ENCODE data around the gene EMP3. TPM values are rescaled to one million over a fixed set of nuclear protein-coding genes. Genes with fewer than 3 reads are reported as not detected.

Gene EMP3
- total and polyA plus RNA-seq, 3 donors from 2014 or later: 28.6 to 88.3 (median 31.3) TPM

DNA sequence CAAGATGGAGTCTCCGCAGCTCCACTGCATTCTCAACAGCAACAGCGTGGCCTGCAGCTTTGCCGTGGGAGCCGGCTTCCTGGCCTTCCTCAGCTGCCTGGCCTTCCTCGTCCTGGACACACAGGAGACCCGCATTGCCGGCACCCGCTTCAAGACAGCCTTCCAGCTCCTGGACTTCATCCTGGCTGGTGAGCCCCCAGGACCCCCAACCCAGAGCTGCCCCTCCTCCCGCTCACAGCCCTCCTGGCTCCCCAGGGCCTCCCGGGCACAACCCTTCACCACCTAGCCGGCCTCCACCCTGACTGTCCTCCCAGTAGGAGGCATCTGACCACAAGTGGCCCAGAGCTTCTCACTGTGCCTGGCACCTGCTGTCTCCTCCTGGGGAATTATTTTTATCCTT lies 48.2 kb downstream of the EMP3 start:
- no peak for DNase-seq
- Histone ChIP-seq H3K27me3 (no peaks in the 10 kb centered on the region), H3K4me1 (peaks cover 6% of the 10 kb centered on the region), H3K9me3 (no peaks in the 10 kb centered on the region), H3K4me3 (no peak overlapping the region), H3K36me3 (ENCODE audit: low read depth, missing control alignments) (no peaks in the 10 kb centered on the region), H3K27ac (no peak overlapping the region)
- TF ChIP-seq POLR2A (IDR thresholded peaks at IDR 0.05): no peak
- TF ChIP-seq, protein P1, sequence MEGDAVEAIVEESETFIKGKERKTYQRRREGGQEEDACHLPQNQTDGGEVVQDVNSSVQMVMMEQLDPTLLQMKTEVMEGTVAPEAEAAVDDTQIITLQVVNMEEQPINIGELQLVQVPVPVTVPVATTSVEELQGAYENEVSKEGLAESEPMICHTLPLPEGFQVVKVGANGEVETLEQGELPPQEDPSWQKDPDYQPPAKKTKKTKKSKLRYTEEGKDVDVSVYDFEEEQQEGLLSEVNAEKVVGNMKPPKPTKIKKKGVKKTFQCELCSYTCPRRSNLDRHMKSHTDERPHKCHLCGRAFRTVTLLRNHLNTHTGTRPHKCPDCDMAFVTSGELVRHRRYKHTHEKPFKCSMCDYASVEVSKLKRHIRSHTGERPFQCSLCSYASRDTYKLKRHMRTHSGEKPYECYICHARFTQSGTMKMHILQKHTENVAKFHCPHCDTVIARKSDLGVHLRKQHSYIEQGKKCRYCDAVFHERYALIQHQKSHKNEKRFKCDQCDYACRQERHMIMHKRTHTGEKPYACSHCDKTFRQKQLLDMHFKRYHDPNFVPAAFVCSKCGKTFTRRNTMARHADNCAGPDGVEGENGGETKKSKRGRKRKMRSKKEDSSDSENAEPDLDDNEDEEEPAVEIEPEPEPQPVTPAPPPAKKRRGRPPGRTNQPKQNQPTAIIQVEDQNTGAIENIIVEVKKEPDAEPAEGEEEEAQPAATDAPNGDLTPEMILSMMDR (IDR thresholded peaks at IDR 0.05): no peak
- intact Hi-C loops (cut with DNase I; ENCODE audit: low total_unique reads): no loop called here
- WGBS, 2 donors: 87 to 89% methylated on average over 11 of the region's 11 CpGs

DNA sequence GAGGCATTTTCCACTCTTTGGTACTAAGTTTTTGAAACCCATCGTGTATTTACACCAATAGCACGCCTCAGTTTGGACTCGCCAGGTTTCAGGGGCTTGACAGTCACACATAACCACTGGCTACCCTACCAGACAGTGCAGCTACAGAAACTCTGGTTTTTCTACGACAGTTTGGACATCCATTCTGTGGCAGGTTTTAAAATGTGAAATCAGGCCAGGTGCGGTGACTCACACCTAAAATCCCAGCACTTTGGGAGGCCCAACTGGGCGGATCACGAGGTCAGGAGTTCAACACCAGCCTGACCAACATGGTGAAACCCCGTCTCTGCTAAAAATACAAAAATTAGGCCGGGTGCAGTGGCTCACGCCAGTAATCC lies 52.8 kb downstream of the EMP3 start:
- H3K4me1 ChIP-seq: no peaks in the 10 kb centered on the region
- DNase-seq: no peak
- H3K36me3 ChIP-seq (ENCODE audit: low read depth, missing control alignments): no peaks in the 10 kb centered on the region
- intact Hi-C loops (cut with DNase I; ENCODE audit: low total_unique reads): no loop called here
- no peak overlapping the region for H3K4me3 ChIP-seq
- H3K27ac ChIP-seq: no peak overlapping the region
- 89 to 92% methylated on average over 9 to 10 of the region's 10 CpGs for WGBS, 2 donors
- no peaks in the 10 kb centered on the region for H3K27me3 ChIP-seq
- no peaks in the 10 kb centered on the region for H3K9me3 ChIP-seq
- TF ChIP-seq, protein P1 (IDR thresholded peaks at IDR 0.05): no peak
- no peak for TF ChIP-seq POLR2A (IDR thresholded peaks at IDR 0.05)

DNA sequence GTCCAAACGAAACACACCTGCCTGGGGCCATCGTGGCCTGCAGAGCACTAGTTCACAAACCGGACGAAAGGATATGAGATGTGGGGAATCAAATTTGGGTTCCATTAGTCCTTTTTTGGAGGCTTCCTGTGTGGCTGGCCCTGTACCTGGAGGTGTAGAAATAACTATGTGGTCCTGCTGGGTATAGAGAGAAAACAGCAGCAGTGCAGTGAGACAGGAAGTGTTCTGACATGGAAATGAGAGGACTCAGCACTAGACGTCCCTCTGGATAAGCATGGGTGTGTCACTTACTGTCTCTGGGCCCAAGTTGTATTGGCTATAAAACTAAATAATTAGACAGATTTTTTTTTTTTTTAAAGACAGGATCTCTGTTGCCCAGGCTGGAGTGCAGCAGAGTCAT lies 53.7 kb downstream of the EMP3 start:
- intact Hi-C loops (cut with DNase I; ENCODE audit: low total_unique reads): no loop called here
- DNase-seq: no peak
- 74 to 86% methylated on average over 5 of the region's 5 CpGs for WGBS, 2 donors
- Histone ChIP-seq H3K4me1 (no peaks in the 10 kb centered on the region), H3K36me3 (ENCODE audit: low read depth, missing control alignments) (no peaks in the 10 kb centered on the region), H3K9me3 (no peaks in the 10 kb centered on the region), H3K27me3 (no peaks in the 10 kb centered on the region), H3K27ac (no peak overlapping the region), H3K4me3 (no peak overlapping the region)
- TF ChIP-seq POLR2A (IDR thresholded peaks at IDR 0.05): no peak
- TF ChIP-seq, protein P1 (IDR thresholded peaks at IDR 0.05): no peak

Other genes starting within 250 kb of the EMP3 start
- 10 to 100 TPM; 28.0 to 34.5 TPM for gene PLA2G4C, start 214.7 kb upstream of the EMP3 start, total RNA-seq
- 9.6 TPM for gene PLA2G4C, start 214.7 kb upstream of the EMP3 start, polyA plus RNA-seq (ENCODE audit: insufficient read depth, low read depth, low replicate concordance)
- gene LIG1, start 155.2 kb upstream of the EMP3 start, total RNA-seq: 10 to 100 TPM; 69.7 to 73.3 TPM
- gene LIG1, start 155.2 kb upstream of the EMP3 start, polyA plus RNA-seq (ENCODE audit: insufficient read depth, low read depth, low replicate concordance): 51.9 TPM
- gene ZSWIM9, start 154.9 kb upstream of the EMP3 start, total RNA-seq: 1 to 10 TPM; 5.8 to 7.2 TPM
- 5.1 TPM for gene ZSWIM9, start 154.9 kb upstream of the EMP3 start, polyA plus RNA-seq (ENCODE audit: insufficient read depth, low read depth, low replicate concordance)
- gene CARD8, start 69.6 kb upstream of the EMP3 start, total RNA-seq: 10 to 100 TPM; 45.4 to 68.4 TPM
- gene CARD8, start 69.6 kb upstream of the EMP3 start, polyA plus RNA-seq (ENCODE audit: insufficient read depth, low read depth, low replicate concordance): 53.9 TPM
- gene ZNF114, start 55.5 kb upstream of the EMP3 start, total RNA-seq: 1 to 10 TPM; 2.4 to 3.9 TPM
- gene ZNF114, start 55.5 kb upstream of the EMP3 start, polyA plus RNA-seq (ENCODE audit: insufficient read depth, low read depth, low replicate concordance): 0.22 TPM
- gene TMEM143, start 38.4 kb downstream of the EMP3 start, total RNA-seq: 10 to 100 TPM; 14.1 to 22.9 TPM
- 5.0 TPM for gene TMEM143, start 38.4 kb downstream of the EMP3 start, polyA plus RNA-seq (ENCODE audit: insufficient read depth, low read depth, low replicate concordance)
- gene SYNGR4, start 38.8 kb downstream of the EMP3 start, total RNA-seq: 10 to 100 TPM; 21.8 to 26.1 TPM
- gene SYNGR4, start 38.8 kb downstream of the EMP3 start, polyA plus RNA-seq (ENCODE audit: insufficient read depth, low read depth, low replicate concordance): 112 TPM
- gene KDELR1, start 66.0 kb downstream of the EMP3 start, total RNA-seq: 100 to 1,000 TPM; 149 to 155 TPM
- gene KDELR1, start 66.0 kb downstream of the EMP3 start, polyA plus RNA-seq (ENCODE audit: insufficient read depth, low read depth, low replicate concordance): 187 TPM
- 1 to 10 TPM; 2.4 to 2.7 TPM for gene GRIN2D, start 68.1 kb downstream of the EMP3 start, total RNA-seq
- gene GRIN2D, start 68.1 kb downstream of the EMP3 start, polyA plus RNA-seq (ENCODE audit: insufficient read depth, low read depth, low replicate concordance): 1.4 TPM
- 10 to 100 TPM; 32.8 to 35.2 TPM for gene GRWD1, start 120.4 kb downstream of the EMP3 start, total RNA-seq
- gene GRWD1, start 120.4 kb downstream of the EMP3 start, polyA plus RNA-seq (ENCODE audit: insufficient read depth, low read depth, low replicate concordance): 17.8 TPM
- gene KCNJ14, start 130.0 kb downstream of the EMP3 start, total RNA-seq: 1 to 10 TPM; 1.6 to 2.2 TPM
- gene KCNJ14, start 130.0 kb downstream of the EMP3 start, polyA plus RNA-seq (ENCODE audit: insufficient read depth, low read depth, low replicate concordance): 0.66 TPM
- gene CYTH2, start 143.8 kb downstream of the EMP3 start, total RNA-seq: 100 to 1,000 TPM in 1 of 2 donors, 10 to 100 TPM in 1; 92.7 to 123 TPM
- gene CYTH2, start 143.8 kb downstream of the EMP3 start, polyA plus RNA-seq (ENCODE audit: insufficient read depth, low read depth, low replicate concordance): 132 TPM
- gene LMTK3, start 186.3 kb downstream of the EMP3 start, total RNA-seq: 1 to 10 TPM in 1 of 2 donors, under 1 TPM in 1; 0.62 to 1.7 TPM
- gene LMTK3, start 186.3 kb downstream of the EMP3 start, polyA plus RNA-seq (ENCODE audit: insufficient read depth, low read depth, low replicate concordance): 0.96 TPM
- gene SULT2B1, start 226.6 kb downstream of the EMP3 start, total RNA-seq: 1 to 10 TPM; 1.1 to 1.4 TPM
- 1.0 TPM for gene SULT2B1, start 226.6 kb downstream of the EMP3 start, polyA plus RNA-seq (ENCODE audit: insufficient read depth, low read depth, low replicate concordance)

All from testis (tissue), 3 donors.